ENCODE results near the gene KIF15.
"Not testable (repeated sequence)": the region's sequence is repeated elsewhere in the genome, so short reads cannot be mapped to it uniquely, and the experiment has no call there.

Gene KIF15

DNA sequence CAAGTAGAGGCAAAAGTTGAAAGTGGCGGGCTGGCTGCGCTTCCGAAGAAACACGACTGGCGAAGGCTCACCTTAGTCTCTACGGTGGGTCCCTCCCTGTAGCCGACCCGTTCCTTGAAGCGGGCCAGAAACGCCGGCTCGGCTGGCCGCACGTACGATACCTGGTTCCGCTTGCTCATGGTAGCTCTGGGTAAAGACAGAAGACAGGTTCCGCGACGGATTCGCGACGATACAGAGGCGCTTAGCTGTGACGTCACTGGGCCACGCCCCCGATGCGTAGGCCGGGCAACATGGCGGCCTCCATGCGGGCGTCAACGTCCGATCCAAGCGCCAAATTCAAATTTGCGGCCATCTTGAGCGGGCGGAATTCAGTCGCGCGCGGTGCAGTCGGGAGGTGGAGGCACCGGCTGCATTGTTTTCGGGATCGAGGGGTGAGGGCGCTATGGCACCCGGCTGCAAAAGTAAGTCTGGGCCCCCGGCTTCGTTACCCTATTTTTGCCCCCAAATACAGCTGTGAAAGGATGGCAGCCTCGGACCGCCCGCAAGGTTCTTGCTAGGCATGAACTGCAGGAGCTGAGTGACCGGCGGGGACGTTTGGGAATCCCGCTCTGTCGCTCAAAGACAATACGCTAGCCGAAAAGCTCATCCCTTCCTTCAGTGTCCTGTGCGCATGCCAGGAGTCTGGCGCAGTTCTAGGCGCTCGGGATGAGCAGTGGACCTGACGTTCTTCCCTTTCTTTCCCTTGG, at the start of gene KIF15, which contains the start of gene KIAA1143:
Gene KIF15 (plus strand): TSS at position 371 of the 746 bp plus-strand sequence. CDS start 72 bp downstream, at position 443.
Gene KIAA1143 (minus strand): TSS at position 196 of the 746 bp plus-strand sequence. CDS start 17 bp downstream, at position 179.
- DNase-seq (ENCODE audit: low read depth) = peak; percentile 96

GRCh38 chr3:44712455-44713075, 49.0 kb upstream of the KIF15 start, which contains the start of gene ZNF502:
Gene ZNF502 (plus strand): TSS chr3:44712660. CDS start chr3:44720262, 7,602 bp downstream.
- peak; percentile 91 for DNase-seq (ENCODE audit: low read depth)

DNA sequence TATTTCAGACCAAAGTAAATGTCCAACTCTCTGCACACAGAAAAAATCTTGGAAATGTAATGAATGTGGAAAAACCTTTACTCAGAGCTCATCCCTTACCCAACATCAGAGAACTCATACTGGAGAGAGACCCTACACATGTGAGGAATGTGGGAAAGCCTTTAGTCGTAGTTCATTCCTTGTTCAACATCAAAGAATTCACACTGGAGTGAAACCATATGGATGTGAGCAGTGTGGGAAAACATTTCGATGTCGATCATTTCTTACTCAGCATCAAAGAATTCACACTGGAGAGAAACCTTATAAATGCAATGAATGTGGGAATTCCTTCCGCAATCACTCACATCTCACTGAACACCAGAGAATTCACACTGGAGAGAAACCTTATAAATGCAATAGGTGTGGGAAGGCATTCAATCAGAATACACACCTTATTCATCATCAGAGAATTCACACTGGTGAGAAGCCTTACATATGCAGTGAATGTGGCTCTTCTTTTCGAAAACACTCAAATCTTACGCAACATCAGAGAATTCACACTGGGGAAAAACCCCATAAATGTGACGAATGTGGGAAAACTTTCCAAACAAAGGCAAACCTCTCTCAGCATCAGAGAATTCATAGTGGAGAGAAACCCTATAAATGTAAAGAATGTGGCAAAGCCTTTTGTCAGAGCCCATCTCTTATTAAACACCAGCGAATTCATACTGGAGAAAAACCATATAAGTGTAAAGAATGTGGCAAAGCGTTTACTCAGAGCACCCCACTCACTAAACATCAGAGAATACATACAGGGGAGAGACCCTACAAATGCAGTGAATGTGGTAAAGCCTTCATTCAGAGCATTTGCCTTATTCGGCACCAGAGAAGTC, 40.1 kb upstream of the KIF15 start:
- DNase-seq (ENCODE audit: low read depth) = peak; percentile 17

DNA sequence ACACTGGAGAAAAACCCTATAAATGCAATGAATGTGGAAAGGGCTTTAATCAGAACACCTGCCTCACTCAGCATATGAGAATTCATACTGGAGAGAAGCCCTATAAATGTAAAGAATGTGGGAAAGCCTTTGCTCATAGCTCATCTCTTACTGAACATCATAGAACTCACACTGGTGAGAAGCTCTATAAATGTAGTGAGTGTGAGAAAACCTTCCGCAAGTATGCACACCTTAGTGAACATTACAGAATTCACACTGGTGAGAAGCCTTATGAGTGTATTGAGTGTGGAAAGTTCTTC, 39.5 kb upstream of the KIF15 start:
- DNase-seq (ENCODE audit: low read depth) = no peak

GRCh38 chr3:44729384-44729910, 32.1 kb upstream of the KIF15 start, which contains the start of gene ZNF501:
Gene ZNF501 (plus strand): TSS chr3:44729635. CDS start chr3:44734422, 4,787 bp downstream.
- DNase-seq (ENCODE audit: low read depth) = peak; percentile 94

- no peak for DNase-seq (ENCODE audit: low read depth)
Measured at GRCh38 chr3:44734646-44735168, 26.9 kb upstream of the KIF15 start.

GRCh38 chr3:44761101-44761423, 532 bp upstream of the KIF15 start:
- DNase-seq (ENCODE audit: low read depth) = no peak

DNA sequence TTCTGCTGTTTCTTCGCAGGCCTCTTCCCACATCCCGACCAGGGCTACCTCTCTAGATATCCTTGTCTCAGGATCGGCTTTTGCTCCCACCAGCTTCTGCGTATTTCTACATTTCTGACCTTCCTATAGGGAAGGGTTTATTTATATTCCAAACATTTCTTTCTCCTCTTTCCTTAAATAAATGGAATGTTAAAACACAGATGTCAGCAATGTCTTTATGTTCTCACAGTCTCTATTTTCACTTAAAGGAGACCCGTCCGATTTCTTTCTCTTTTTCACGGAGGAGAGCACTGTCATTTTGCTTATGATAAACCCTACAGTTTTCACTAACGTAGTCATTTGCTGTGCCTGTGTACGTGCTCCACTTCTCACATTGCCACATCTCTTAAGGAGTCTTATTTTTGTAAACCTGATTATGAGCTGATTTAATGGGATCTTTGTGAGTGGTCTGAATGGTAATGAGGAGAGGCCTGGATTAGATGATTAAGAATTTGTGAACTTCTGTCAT, 630 bp downstream of the KIF15 start:
- peak; percentile 34 for DNase-seq (ENCODE audit: low read depth)

GRCh38 chr3:44762690-44763089, 1.1 kb downstream of the KIF15 start:
- no peak for DNase-seq (ENCODE audit: low read depth)

DNA sequence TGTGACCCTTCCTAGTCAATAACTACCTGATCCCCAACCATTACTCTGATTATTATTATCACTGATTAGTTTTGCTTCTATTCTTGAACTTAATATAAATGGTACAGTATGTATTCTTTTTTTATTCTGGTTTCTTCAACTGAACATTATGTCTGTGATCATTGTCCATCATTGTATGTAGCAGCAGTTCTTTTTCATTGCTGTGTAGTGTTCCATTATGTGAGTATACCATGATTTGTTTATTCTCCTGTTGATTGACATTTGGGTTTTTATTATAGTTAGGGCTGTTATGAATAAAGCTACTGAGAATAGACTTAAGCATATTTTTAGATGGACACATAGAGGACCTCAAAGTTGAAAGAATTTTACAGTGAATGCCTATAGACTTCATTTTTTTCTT, 2.7 kb downstream of the KIF15 start:
- no peak for DNase-seq (ENCODE audit: low read depth)

GRCh38 chr3:44771424-44772098, 10.0 kb downstream of the KIF15 start:
- DNase-seq (ENCODE audit: low read depth) = no peak

DNA sequence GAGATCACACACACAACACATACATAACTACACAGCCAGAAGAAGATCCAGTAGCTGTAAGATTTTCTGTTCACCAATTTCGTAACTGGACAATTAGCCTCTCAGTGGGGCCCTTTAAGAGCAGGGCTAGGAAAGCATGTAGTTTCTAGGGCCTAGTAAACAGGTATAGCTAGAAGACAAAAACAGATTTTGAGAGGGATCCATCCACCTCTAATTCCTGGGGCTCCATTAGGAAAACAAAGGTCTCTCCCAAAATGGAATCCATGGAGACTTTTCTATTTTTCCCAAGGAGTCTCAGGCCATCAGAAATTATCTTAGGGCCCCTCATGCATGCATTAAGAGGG, 10.5 kb downstream of the KIF15 start:
- no peak for DNase-seq (ENCODE audit: low read depth)

DNA sequence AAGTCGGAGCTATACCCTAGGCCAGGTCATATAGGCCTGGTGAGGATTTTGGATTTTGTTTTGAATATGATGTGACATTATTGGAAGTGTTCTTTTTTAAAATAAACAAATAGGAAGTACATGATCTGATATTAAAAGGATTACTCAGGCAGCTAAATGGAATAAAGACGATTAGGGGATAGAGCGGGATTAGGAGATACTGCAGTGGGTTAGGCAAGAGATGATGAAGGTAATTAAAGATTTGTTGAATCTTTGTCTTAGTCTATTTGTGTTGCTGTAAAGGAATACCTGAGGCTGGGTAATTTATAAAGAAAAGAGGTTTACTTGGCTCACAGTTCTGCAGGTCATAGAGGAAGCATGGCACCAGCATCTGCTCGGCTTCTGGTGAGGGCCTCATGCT, 21.3 kb downstream of the KIF15 start:
- no peak for DNase-seq (ENCODE audit: low read depth)

- DNase-seq (ENCODE audit: low read depth) = peak; percentile 29
Measured at GRCh38 chr3:44795197-44795596, 33.6 kb downstream of the KIF15 start.

- no peak for DNase-seq (ENCODE audit: low read depth)
Measured at GRCh38 chr3:44802011-44802410, 40.4 kb downstream of the KIF15 start.

DNA sequence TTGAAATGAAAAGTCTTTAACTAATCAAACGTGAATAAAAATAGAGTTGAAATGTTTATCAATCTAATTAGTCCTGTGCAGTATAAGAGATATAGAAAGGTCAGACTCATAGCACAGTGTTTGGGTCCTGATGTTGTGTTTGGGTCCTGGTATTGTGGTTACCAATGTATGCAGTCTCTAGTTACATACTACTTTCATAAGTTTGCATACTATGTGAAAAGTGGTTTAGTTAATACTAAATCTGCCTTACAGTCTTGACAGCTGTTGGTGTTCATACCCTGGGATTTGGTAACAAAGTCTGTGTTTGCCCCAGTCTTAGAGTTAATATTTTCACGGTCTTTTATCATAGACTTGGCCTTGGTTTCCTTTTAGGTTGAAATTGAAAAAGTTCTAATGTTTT, 41.7 kb downstream of the KIF15 start:
- no peak for DNase-seq (ENCODE audit: low read depth)

DNA sequence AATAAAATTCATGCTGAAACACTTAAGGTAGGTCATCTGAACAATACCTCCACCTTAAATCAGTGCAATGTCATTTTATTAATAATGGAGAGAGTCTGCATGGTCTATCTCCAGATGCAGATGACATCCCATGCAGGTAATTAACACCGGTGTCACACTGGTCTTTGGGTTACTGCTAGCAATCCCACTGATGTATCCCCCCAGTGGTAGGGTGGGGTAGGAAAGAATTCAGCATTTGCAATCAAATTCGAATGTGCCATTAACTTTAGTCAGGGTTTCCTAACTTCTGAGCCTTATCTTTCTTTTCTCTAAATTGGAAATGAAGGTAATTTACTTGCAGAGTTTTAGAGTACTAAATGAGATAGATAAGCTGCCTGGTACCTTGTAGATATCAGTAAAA, 44.4 kb downstream of the KIF15 start:
- no peak for DNase-seq (ENCODE audit: low read depth)

DNA sequence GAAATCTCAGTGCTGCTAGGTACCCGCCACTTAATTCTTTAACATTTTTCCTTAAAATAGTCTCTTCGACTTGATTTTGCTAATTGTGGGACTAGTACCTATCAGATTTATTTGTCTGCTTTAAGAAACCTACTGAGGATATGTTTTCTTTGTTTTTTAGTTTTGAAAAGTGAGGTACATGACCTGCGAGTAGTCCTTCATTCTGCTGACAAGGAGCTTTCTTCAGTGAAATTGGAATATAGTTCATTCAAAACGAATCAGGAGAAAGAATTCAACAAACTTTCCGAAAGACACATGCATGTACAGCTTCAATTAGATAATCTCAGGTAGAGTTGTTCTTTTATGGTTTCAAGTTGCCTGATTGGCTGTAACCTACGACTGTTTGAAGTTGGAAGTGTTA, 53.2 kb downstream of the KIF15 start:
- no peak for DNase-seq (ENCODE audit: low read depth)

- DNase-seq (ENCODE audit: low read depth) = not testable (repeated sequence)
Measured at GRCh38 chr3:44816334-44816733, 54.7 kb downstream of the KIF15 start.

- not testable (repeated sequence) for DNase-seq (ENCODE audit: low read depth)
Measured at GRCh38 chr3:44821206-44821605, 59.6 kb downstream of the KIF15 start.

- peak; percentile 82 for DNase-seq (ENCODE audit: low read depth)
Measured at GRCh38 chr3:44825264-44825925, 63.8 kb downstream of the KIF15 start.

Data from iris pigment epithelial cell (primary cell).